Lung (tissue), 12 donors: ENCODE results near the gene PDIA6. TPM values are rescaled to one million over a fixed set of nuclear protein-coding genes. Genes with fewer than 3 reads are reported as not detected.
"Not testable (repeated sequence)": the region's sequence is repeated elsewhere in the genome, so short reads cannot be mapped to it uniquely, and the experiment has no call there.

Experiments used
- ATAC-seq: fragments of 200-7000 bp; cut with Tn5 transposase; one replicate; pipeline ENCODE4 v1.9.1; 2020; ENCODE audit warnings: moderate number of reproducible peaks; ENCODE audit not compliant: insufficient read depth, low FRiP score
- DNase-seq, 3 donors: peaks; one replicate each; pipeline ENCODE4 v3.0.0-alpha.2; 2013 to 2017
- H3K27ac ChIP-seq, 2 donors: one replicate each; pipeline ENCODE4 v1.5.1; 2013; ENCODE audit warnings: mild to moderate bottlenecking in 2 of 2, moderate library complexity in 2 of 2, control low read depth in 1 of 2, inconsistent platforms in 1 of 2, low read depth in 1 of 2, low read length in 1 of 2
- H3K27me3 ChIP-seq, 3 donors: one replicate each; pipeline ENCODE4 v1.5.1; 2013; ENCODE audit warnings: low read length in 2 of 3; ENCODE audit not compliant: control insufficient read depth in 3 of 3, insufficient read depth in 3 of 3
- H3K36me3 ChIP-seq, 4 donors: one replicate each; pipeline ENCODE4 v1.5.1; 2013; ENCODE audit warnings: low read length in 4 of 4, mild to moderate bottlenecking in 1 of 4, moderate library complexity in 1 of 4; ENCODE audit not compliant: control insufficient read depth in 4 of 4, insufficient read depth in 4 of 4
- H3K4me1 ChIP-seq, 5 donors: one replicate each; pipeline ENCODE4 v1.5.1; 2013; ENCODE audit warnings: low read length in 5 of 5, mild to moderate bottlenecking in 2 of 5, moderate library complexity in 1 of 5; ENCODE audit not compliant: control insufficient read depth in 5 of 5, insufficient read depth in 5 of 5
- H3K4me3 ChIP-seq: one replicate; pipeline ENCODE4 v1.5.1; 2013; ENCODE audit warnings: mild to moderate bottlenecking, control low read depth, moderate library complexity
- H3K9ac ChIP-seq, 2 donors: one replicate each; pipeline ENCODE4 v1.5.1; 2013; ENCODE audit warnings: low read length in 2 of 2, control low read depth in 1 of 2; ENCODE audit not compliant: insufficient read depth in 1 of 2
- H3K9me3 ChIP-seq, 4 donors: one replicate each; pipeline ENCODE4 v1.5.1; 2013; ENCODE audit warnings: low read length in 3 of 4, mild to moderate bottlenecking in 1 of 4, moderate library complexity in 1 of 4; ENCODE audit not compliant: control insufficient read depth in 4 of 4, insufficient read depth in 3 of 4
- CTCF ChIP-seq: IDR thresholded peaks from 2 replicates; pipeline ENCODE4 v1.5.1; 2012; ENCODE audit warnings: mild to moderate bottlenecking; ENCODE audit errors: control extremely low read depth, extremely low read depth
- WGBS, 2 donors: extraction: QIAGEN DNeasy Blood & Tissue Kit; methylation state at CpG; one replicate each; pipeline ENCODE4 v1.1.7; 2013; 5-methylcytosine and 5-hydroxymethylcytosine counted together
- polyA plus RNA-seq, 2 donors: library from polyadenylated mRNA; stranded (reverse); fragments of 200-250 nt; gene quantifications; one replicate each; pipeline ENCODE4 v1.2.1, GENCODE V29; 2013
- total RNA-seq, 2 donors: library from RNA; depleted of rRNA in 1 of 2; stranded (reverse); fragments of >200 nt in 1 of 2; gene quantifications; one replicate each; pipeline ENCODE4 v1.2.1, GENCODE V29; 2014 to 2021
- donor health status: control.
- donor health status: control.
- donor health status: Bipolar disorder and iron deficiency.
- donor health status: healthy.
- donor health status: DM: yes; HTN: yes; CAD: no.

The PDIA6 gene
- total and polyA plus RNA-seq, 4 donors, result 70.1 to 341 (median 189) TPM

- Histone ChIP-seq H3K4me3 (no peak overlapping the region), H3K9me3 (no peaks in the 10 kb centered on the region), H3K4me1 (peaks cover 0 to 30% (median 4%) of the 10 kb centered on the region in 5 donors), H3K36me3 (peaks cover 0 to 6% (median 1%) of the 10 kb centered on the region in 4 donors), H3K27me3 (no peaks in the 10 kb centered on the region), H3K27ac (no peak overlapping the region), H3K9ac (peak overlapping the region in 1 of 2 donors; percentile 15)
- DNase-seq (no peak), ATAC-seq (no peak)
- no peak for TF ChIP-seq CTCF
- WGBS, 2 donors, result 45 to 49% methylated on average over 8 of the region's 8 CpGs
Measured at GRCh38 chr2:10810202-10811161, 2.1 kb downstream of the PDIA6 start.

GRCh38 chr2:10806543-10806942 lies 6.0 kb downstream of the PDIA6 start:
- Histone ChIP-seq H3K9ac (no peak overlapping the region), H3K4me1 (peaks cover 0 to 26% (median 4%) of the 10 kb centered on the region in 5 donors), H3K4me3 (no peak overlapping the region), H3K36me3 (peaks cover 2 to 9% (median 5%) of the 10 kb centered on the region in 4 donors), H3K9me3 (no peaks in the 10 kb centered on the region), H3K27me3 (no peaks in the 10 kb centered on the region), H3K27ac (no peak overlapping the region)
- TF ChIP-seq CTCF, result no peak
- WGBS, 2 donors, result 73 to 85% methylated on average over 3 of the region's 3 CpGs
- DNase-seq (no peak), ATAC-seq (no peak)

- not testable (repeated sequence) for H3K9ac ChIP-seq, DNase-seq, H3K27ac ChIP-seq, H3K9me3 ChIP-seq, H3K27me3 ChIP-seq, H3K4me3 ChIP-seq, ATAC-seq
- peaks cover 4 to 15% (median 8%) of the 10 kb centered on the region in 4 donors for H3K36me3 ChIP-seq
- H3K4me1 ChIP-seq, result peaks cover 0 to 20% (median 4%) of the 10 kb centered on the region in 5 donors
- 90 to 98% methylated on average over 6 of the region's 6 CpGs for WGBS, 2 donors
Measured at GRCh38 chr2:10805990-10806389, 6.6 kb downstream of the PDIA6 start.

GRCh38 chr2:10802657-10803056 lies 9.9 kb downstream of the PDIA6 start:
- Histone ChIP-seq H3K9me3 (no peaks in the 10 kb centered on the region), H3K4me3 (no peak overlapping the region), H3K27me3 (no peaks in the 10 kb centered on the region), H3K36me3 (peaks cover 10 to 20% (median 15%) of the 10 kb centered on the region in 4 donors), H3K4me1 (peaks cover 0 to 4% (median 0%) of the 10 kb centered on the region in 5 donors), H3K27ac (no peak overlapping the region), H3K9ac (no peak overlapping the region)
- no peak for ATAC-seq
- DNase-seq, result no peak
- no peak for TF ChIP-seq CTCF
- 85 to 87% methylated on average over 8 of the region's 8 CpGs for WGBS, 2 donors
